Esophagus muscularis mucosa (tissue), 3 donors: ENCODE measurements around the gene MKRN2OS.

Experiments used
- CTCF ChIP-seq, 3 experiments: fragments of 200-600 bp in 2 of 3; fragments of 450-650 bp in 1 of 3; sonication (generic) in 2 of 3; IDR thresholded peaks; one replicate each; pipeline ENCODE4 v1.5.1; 2017 to 2019; ENCODE audit warnings: antibody characterized with exemption in 3 of 3, mild to moderate bottlenecking in 2 of 3, moderate library complexity in 1 of 3
- POLR2A ChIP-seq: fragments of 450-650 bp; IDR thresholded peaks from one replicate; pipeline ENCODE4 v1.6.1; 2017; ENCODE audit warnings: antibody characterized with exemption, moderate library complexity, mild to moderate bottlenecking, low read depth

GRCh38 chr3:12591456-12591855 is 46.2 kb upstream of the MKRN2OS start:
- TF ChIP-seq CTCF (IDR thresholded peaks at IDR 0.05) (no peak), POLR2A (no peak)
